IMR-90 (cell line): ENCODE results near the gene ETF1.

ENCODE experiments used
- MAFK ChIP-seq: IDR thresholded peaks from 2 replicates; pipeline ENCODE4 v1.6.1; 2012; ENCODE audit warnings: low read depth, low read length, improper control_type of control experiment
- NFE2L2 ChIP-seq: fragments of 150-350 bp; IDR thresholded peaks from 2 replicates; pipeline ENCODE4 v1.6.1; 2016; ENCODE audit warnings: low read depth, mild to moderate bottlenecking, low read length
- POLR2A ChIP-seq: IDR thresholded peaks from 2 replicates; pipeline ENCODE4 v1.6.1; 2012; ENCODE audit warnings: mild to moderate bottlenecking, low read depth, low read length
- RAD21 ChIP-seq: IDR thresholded peaks from 2 replicates; pipeline ENCODE4 v1.6.1; 2012; ENCODE audit warnings: low read length, improper control_type of control experiment
- SMC3 ChIP-seq: fragments of 150-350 bp; IDR thresholded peaks from 2 replicates; pipeline ENCODE4 v1.6.1; 2016; ENCODE audit warnings: low read depth, mild to moderate bottlenecking, antibody characterized with exemption, low read length, moderate library complexity
- TF ChIP-seq, protein P1 (sequence below): fragments of 150-350 bp; IDR thresholded peaks from 2 replicates; pipeline ENCODE4 v1.6.1; 2017; ENCODE audit warnings: mild to moderate bottlenecking, antibody characterized with exemption, low read length, low read depth
- TF ChIP-seq, protein P2 (sequence below): conservative IDR thresholded peaks from 2 replicates; pipeline ENCODE4 v1.5.1; 2012; ENCODE audit warnings: mild to moderate bottlenecking, low read depth, low read length, improper control_type of control experiment

DNA sequence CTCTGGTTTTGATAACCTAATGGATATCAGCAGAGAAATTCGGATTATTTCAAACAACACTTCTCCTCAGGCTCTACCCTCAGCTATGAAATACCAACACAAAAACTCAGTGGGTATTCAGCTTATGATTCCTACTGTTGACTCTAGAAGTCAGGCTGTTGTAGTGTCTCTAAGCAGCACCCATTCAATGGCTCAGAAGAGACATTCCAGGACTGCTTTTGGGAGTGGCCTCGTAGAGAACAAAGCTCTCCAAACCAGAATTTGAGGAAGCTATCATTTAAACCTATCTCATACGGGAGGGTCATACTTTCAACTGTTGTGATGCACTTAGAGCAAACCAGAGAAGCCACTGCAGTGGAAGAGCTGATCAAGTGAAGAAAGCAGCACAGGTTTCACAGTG is 34.1 kb downstream of the ETF1 start:
- TF ChIP-seq NFE2L2 (no peak), POLR2A (no peak), MAFK (no peak), RAD21 (no peak), SMC3 (no peak)
- TF ChIP-seq, protein P1, sequence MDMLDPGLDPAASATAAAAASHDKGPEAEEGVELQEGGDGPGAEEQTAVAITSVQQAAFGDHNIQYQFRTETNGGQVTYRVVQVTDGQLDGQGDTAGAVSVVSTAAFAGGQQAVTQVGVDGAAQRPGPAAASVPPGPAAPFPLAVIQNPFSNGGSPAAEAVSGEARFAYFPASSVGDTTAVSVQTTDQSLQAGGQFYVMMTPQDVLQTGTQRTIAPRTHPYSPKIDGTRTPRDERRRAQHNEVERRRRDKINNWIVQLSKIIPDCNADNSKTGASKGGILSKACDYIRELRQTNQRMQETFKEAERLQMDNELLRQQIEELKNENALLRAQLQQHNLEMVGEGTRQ = no peak
- TF ChIP-seq, protein P2, sequence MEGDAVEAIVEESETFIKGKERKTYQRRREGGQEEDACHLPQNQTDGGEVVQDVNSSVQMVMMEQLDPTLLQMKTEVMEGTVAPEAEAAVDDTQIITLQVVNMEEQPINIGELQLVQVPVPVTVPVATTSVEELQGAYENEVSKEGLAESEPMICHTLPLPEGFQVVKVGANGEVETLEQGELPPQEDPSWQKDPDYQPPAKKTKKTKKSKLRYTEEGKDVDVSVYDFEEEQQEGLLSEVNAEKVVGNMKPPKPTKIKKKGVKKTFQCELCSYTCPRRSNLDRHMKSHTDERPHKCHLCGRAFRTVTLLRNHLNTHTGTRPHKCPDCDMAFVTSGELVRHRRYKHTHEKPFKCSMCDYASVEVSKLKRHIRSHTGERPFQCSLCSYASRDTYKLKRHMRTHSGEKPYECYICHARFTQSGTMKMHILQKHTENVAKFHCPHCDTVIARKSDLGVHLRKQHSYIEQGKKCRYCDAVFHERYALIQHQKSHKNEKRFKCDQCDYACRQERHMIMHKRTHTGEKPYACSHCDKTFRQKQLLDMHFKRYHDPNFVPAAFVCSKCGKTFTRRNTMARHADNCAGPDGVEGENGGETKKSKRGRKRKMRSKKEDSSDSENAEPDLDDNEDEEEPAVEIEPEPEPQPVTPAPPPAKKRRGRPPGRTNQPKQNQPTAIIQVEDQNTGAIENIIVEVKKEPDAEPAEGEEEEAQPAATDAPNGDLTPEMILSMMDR = no peak
